ENCODE measurements around the gene TFDP2.

- TF ChIP-seq CTCF (IDR thresholded peaks at IDR 0.05), result peak; percentile 57
- TF ChIP-seq ZFX (IDR thresholded peaks at IDR 0.05; ENCODE audit: borderline replicate concordance), result no peak
Observed at GRCh38 chr3:141998669-141999290, 150.6 kb downstream of the TFDP2 start.

All from 22Rv1 (cell line).